NCI-H1694 treated with DMSO at 0.1 percent for 48 hours (cell line): Measurements from ENCODE around the gene EXOC4.
"Not testable (repeated sequence)": the region's sequence is repeated elsewhere in the genome, so short reads cannot be mapped to it uniquely, and the experiment has no call there.

Source experiments
- DNase-seq: peaks from one replicate; lab custom pipeline; 2025; lab: John Stamatoyannopoulos, UW

EXOC4 gene

DNA sequence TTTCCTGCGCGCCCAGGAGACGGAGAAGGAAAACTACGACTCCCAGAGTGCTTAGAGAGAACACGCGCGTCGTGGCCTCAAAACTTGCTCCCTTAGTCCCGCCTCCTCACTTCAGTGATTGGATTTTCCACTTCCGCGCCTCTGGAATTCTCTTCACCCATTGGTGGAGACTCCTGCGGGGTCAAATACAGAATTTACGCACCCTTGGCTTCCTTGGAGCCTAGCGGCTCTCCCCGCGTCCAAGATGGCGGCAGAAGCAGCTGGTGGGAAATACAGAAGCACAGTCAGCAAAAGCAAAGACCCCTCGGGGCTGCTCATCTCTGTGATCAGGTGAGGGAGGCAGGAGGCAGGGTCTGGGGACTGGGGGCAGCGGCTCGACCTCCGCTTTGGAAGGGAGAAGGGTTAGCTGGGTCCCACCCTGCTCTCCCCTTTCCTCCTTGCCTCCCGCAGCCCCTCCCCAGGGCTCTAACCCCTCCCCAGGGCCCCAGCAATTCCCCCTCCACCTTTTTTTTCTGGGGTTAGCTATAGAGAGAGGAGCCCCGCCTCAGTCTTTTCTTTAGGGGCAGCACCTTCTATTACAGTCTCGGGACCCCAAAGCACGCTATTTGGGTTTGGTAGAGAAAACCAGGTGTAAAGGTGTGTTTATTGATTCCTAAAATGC, at the start of gene EXOC4:
EXOC4 (plus strand) TSS at position 221 of the 661 bp plus-strand sequence.
- DNase-seq = peak; percentile 98

DNA sequence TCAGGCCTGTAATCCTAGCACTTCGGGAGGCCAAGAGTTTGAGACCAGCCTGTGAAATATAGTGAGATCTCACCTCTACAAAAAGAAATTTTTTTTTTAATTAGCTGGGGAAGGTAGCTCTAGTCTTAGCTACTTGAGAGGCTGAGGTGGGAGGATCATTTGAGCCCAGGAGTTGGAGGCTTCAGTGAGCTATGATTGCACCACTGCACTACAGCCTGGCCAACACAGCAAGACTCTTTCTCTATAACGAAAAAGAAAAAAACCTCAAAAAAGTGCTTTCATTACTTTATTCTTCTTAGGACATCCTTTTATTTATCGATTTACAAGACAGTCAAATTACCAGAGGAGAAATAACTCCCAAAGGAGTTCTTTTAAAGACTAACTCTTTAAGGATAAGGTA, 49.4 kb upstream of the EXOC4 start:
- no peak for DNase-seq

DNA sequence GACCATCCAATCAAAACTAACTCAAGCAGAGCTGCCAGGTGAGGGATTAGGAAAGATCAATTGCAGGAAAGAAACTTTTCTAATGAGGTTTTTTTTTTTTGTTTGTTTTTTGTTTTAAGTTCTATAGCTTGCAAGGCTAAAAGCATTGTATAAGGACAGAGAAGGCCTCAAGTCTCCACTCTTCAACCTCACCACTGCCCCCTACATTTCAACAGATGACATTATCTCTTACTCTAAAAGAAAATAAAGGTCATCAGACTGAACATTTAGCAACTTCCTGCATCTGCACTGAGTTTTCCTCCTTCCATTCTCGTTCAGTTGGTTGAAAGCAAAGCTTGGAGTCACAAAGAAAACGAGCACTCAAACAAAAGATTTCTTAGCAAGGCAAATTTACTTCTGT, 45.2 kb upstream of the EXOC4 start:
- DNase-seq = no peak

DNA sequence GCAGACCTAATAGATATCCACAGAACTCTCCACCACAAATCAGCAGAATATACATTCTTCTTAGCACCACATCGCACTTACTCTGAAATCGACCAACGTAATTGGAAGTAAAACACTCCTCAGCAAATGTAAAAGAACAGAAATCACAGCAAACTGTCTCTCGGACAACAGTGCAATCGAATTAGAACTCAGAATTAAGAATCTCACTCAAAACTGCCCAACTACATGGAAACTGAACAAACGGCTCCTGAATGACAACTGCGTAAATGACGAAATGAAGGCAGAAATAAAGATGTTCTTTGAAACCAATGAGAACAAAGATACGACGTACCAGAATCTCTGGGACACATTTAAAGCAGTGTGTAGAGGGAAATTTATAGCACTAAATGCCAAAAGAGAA, 42.1 kb upstream of the EXOC4 start:
- not testable (repeated sequence) for DNase-seq

DNA sequence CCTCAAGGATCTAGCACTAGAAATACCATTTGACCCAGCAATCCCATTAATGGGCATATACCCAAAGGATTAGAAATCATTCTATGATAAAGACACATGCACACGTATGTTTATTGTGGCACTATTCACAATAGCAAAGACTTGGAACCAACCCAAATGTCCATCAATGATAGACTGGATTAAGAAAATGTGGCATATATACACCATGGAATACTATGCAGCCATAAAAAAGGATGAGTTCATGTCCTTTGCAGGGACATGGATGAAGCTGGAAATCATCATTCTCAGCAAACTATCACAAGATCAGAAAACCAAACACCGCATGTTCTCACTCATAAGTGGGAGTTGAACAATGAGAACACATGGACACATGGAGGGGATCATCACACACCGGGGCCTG, 39.1 kb upstream of the EXOC4 start:
- not testable (repeated sequence) for DNase-seq

DNA sequence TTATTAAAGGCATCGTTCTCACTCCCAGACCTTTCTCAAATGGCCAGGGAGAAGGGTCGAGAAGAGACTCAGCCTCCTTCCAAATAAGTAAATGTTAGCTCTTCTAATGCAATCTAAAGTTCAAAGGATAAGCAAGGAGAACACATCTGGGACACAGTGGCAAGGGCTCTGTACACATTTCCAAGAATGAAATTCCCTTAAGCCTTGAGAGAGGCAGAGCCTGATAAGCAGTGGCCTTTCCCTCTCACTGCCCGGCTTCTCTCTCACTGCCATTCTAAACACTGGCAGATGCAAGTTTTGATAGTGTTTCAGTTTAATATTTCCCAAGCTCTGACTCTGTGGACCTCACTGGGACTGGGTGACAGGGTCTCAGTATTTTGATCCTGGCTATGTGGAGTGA, 35.1 kb upstream of the EXOC4 start:
- DNase-seq = no peak

DNA sequence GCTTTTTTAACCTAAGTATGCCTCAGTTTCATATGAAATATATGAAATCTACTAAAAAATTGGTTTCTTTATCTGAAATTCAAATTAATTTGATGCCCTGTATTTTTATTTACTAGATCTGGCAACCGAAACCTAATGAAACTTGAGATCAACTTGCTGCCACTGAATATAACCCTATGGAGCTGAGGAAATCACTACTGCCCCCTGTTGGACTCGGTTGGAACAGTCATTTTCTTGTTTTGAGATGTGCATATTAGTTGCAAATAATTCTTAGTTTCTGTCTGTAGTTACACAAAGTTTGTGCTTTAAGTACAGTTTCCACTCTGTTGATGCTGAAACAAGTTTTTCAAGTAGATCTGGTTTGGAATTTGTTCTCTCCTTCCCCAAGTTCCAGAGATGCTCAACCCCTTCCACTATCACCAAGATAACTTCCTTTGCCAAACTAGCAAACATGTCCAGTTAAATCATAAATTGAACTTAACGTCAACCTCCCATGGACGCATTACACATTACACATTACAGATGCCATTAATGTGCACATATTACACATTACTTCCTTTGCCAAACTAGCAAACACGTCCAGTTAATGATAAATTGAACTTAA, 22.2 kb upstream of the EXOC4 start:
- peak; percentile 47 for DNase-seq

DNA sequence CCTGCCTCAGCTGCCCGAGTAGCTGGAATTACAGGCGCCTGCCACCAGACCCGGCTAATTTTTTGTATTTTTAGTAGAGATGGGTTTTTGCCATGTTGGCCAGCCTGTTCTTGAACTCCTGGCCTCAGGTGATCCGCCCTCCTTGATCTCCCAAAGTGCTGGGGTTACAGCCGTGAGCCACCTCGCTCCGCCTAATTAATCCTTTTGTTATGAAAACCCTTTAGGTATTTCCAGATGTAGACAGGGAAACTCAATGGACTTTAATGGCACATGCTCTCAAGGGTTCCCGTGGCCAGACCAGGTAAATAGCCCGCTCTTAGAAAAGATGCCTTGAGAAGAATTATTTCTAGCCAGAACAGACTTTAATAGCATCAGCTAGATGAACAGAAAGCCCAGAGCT, 19.7 kb upstream of the EXOC4 start:
- DNase-seq = no peak

DNA sequence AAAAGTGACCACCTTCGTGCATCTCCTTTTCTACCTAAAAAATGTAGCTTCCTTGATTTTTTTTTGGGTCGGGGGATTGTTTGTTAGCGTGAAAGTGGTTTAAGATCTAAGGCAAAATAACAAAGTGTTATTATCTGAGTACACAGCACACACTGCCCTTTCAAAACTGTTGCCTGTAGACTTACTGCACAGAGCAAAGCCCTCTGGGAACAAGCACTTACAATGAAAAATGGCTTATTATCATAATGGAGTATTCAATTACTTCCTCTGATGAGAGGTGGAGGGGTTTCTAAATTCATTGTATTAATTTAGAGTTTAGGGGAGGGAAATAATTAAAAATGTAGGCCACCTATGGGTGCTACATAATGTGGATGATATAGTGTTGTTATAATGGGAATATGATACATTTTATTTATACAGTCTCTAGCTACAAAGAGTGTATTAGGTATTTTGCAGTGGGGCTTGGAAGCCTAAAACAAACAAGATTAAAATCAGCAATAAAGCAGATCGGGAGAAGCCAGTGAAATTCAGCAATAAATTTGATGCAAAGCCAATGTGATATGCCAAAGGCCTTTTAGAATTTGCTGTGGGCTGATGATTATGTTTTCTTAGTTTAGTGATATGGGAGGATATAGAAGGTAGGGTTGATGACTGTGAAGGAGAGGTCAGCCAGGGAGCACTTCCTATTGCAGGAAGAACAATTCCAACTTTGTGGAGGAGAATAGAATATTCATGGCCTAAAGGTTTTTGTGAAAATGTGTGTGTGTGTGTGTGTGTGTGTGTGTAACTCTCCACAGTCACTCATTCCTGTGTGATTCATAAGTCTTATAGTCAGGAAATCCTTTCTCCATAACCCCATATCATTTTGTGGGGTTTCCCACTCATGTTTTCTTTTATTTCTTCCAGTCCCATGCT, 17.7 kb upstream of the EXOC4 start:
- no peak for DNase-seq

DNA sequence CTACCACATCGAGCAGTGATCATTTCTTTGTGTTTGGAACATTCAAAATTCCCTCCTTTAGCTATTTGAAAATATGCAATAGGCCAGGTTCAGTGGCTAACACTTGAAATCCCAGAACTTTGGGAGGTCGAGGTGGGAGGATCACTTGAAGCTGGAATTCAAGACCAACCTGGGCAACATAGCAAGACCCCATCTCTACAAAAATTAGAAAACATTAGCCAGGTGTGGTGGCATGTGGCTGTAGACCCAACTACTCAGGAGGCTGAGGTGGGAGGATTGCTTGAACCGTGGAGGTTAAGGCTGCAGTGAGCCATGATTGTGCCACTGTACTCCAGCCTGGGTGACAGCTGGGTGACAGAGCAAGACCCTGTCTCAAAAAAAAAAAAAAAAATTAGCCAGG, 15.3 kb upstream of the EXOC4 start:
- DNase-seq = no peak

DNA sequence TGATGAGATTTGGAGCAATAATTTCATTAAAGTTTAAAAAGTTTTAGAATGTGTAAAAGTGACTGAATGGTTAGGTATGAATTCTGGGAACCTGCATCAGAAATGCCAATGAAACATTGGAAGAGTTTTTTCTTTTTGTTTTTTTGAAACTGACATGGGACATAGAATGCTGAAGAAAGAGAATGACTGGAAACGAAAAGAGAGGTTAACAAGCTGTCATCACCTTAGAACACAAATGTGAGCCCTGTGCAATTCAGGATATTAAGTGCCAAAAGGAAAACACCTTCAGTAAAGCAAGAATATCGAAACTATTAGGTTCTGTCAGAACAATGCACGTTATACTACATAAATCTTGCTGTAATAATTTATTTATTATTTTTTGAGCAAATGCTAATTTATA, 12.6 kb upstream of the EXOC4 start:
- DNase-seq = no peak

DNA sequence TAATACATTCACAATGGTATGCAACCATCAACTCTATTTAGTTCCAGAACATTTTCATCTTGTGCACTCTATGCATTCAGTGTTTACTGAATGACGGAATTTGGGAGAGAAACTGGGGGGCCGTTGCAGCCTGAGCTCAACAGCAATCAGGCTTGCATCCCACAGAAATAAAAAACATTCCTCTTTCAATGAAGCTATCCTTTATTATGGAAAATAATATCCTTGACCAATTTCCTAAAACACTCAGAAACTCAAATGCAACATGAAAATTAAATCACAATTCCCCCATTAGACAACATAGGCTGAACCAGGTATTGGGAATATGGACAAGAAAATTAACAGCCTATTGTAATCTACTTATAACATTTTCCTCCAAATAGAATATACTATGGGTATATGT, 6.3 kb upstream of the EXOC4 start:
- DNase-seq = no peak

DNA sequence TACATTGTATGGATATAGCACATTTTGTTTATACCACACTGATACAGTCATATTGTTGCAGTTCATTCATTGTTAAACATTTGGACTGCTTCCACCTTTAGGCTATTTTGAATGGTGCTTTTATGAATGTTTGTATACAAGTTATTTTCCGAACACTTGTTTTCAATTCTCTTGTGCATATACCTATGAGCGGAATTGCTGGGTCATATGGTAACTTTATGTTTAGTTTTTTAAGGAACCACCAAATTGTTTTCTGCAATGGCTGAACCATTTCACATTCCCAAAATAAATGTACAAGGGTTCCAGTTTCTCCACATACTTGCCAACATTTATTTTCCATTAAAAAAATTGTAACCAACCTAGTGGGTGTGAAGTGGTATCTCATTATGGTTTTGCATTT, 4.0 kb upstream of the EXOC4 start:
- no peak for DNase-seq

DNA sequence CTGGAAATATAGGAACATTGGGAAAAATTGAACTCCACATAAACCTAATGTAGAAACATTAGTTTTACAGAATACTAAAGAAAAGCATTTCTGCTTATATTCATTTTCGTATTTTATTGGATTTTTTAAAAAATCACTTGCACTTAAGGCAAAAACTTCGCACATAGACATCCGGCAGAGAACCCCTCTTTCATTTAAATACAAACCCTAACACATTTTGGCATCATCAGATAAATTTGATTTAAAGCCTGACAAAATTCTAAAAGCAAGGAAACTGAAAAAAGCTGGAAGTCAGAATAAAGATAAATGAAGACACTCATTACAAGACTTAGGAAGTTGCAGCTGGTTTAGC, 396 bp upstream of the EXOC4 start:
- DNase-seq = no peak

DNA sequence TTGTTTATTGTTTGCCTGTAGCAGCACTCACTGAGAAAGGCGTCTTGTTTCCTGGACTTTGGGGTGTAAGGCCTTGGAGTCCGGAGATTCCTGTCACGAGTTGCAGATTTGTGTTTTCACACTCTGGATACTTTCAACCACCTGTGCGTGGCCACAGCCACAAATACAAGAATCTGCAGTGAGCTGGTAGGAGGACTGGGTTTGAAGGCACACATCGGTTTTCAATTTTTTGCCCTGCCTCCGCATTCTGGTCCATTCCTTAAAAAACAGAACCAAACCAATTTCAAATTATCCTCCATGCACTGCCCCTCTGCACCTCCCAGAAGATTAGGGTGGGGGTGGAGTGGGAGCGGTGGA, 619 bp downstream of the EXOC4 start:
- DNase-seq = no peak

DNA sequence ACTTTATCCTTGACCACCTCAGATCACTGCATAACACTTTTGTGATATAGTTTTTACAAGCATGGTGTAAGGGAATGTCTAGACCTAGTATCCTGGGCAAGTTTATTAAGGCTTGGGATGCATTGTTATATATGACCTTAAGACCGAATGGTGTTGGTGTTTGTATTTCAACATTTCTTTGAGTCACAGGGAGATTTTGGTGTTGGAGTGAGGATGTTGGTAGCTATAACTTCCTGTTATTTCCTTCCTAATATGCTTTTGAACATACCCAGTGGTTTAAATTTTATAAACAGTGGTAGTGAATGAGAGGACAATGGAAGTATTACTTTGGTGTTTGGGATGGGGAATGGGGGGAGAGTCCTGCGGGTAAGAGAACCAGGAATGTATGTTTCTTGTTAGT, 2.6 kb downstream of the EXOC4 start:
- no peak for DNase-seq

DNA sequence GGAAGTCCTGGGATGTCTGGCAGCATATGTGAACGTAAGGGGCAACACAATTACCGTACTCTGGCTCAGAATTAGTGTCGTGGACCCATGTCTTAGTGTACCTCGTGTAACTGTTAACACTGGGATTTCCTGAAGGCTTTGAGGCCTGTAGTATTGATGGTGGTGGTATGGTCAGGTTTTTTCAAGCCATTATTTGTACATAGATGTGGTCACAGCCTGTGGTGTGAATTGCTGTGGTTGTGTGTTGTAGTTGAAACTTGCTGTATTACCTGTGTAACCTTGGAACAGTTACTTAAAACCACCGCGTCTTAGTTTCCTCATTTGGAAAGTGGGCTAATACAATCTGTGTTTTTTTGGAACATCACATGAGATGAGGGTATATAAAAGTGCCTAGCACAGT, 5.3 kb downstream of the EXOC4 start:
- no peak for DNase-seq

DNA sequence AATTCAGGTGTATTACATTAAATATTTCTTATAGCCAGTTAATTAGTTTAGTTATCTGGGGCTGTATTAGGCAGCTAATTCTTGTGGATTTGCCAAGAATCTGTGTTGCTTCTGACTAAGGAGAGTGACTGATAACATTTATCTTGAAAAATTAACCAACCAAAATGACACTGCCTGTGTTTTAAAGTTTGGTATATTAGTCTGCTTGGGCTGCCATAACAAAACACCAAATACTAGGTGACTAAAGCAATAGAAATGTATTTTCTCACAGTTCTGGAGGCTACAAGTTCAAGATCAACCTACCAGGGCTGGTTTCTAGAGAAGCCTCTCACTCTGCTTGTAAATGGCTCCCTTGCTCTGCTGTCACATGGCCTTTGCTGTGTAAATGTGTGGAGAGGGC, 12.9 kb downstream of the EXOC4 start:
- no peak for DNase-seq

DNA sequence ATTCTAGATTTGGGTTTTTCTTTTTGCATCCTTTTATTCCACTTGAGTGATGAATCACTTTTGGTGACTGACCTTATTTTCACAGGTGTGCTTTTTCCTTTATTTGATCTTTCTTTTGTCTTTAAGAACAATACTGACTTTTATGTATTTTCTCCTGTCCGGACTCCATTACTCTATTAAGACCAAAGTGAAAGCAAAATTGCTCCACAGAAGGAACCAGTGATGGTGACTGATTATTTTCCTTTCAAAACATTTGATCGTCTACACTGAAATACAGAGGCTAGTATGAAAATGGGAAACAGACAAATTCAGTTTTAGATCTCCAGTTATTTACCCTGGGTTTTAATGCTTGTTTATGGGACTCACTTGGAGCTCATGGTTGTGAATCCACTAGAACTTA, 15.5 kb downstream of the EXOC4 start:
- no peak for DNase-seq

DNA sequence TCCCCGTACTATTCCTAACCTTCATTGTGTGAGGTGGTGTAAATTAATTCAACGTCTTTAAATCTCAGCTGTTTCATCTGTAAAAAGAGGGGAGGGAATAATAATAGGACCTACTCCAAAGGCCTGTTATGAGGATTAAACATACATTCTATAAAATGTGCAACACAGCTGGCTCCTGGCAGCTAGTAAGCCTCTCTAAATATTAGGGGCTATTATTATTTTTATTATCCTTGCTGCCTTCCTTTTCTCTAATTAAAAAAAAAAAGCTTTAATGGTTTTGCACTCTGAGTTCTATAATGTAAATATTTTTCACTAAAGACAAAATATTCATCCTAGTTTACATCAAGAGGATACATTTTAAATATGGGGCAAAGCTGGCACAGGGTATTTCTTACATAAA, 19.5 kb downstream of the EXOC4 start:
- no peak for DNase-seq

DNA sequence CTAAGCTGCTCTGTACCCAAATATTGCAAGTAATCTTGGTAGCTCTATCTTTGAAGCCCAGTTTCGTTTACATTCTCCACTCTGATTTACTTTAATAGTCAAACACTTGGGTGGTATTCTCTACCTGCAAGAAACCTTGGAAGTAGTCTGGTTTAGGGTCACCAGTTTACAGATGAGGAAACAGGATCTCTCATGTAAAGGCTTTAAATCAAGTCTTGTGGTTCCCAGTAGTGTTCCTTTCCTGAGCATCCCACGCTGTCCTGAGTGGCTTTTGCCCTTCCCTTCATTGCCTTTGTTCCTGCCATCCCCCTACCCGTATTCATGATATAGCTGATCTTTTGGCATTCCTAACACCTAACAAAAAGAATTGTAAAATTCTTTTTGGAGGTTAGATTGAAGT, 20.3 kb downstream of the EXOC4 start:
- no peak for DNase-seq

DNA sequence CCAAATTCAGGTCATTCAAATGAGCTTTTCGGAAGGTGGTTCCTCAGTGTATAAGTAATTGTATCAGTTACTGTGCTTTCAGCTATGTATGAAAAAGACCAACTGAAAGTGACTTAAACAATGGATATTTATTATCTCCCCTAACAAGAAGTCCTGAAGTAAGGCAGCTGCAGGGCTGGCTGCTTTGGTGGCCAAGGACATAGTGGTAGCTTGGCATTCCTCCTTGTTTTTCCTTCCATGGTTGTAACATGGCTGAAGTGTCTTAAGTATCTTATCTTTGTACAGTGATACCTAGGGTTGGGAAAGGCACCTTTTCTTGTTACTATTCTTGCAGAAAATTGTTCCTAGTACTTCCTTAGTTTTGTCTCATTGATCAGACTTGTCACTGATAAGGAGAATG, 21.4 kb downstream of the EXOC4 start:
- no peak for DNase-seq

DNA sequence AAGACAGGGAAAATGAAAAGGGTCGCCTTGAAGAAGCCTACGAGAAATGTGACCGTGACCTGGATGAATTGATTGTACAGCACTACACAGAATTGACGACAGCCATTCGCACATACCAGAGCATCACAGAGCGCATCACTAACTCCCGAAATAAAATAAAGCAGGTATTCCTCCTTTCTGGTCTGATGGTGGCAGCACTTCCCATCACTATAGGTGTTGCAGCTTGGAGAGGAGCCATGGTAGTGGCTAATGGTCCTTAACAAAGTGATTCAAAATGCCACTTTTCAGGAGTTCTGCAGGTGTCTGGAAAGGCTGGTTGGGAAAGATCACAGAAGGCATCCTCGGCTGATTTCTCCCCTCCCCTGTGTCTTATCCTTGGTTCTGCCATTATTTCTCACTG, 22.1 kb downstream of the EXOC4 start:
- DNase-seq = no peak
